Ishikawa (cell line): ENCODE measurements around the gene COL25A1.

Experiments used
- CEBPB ChIP-seq: IDR thresholded peaks from 2 replicates; pipeline ENCODE4 v1.6.1; 2012
- CREB1 ChIP-seq: IDR thresholded peaks from 2 replicates; pipeline ENCODE4 v1.6.1; 2012; ENCODE audit warnings: low read depth

GRCh38 chr4:109166586-109166985, 135.9 kb downstream of the COL25A1 start:
- TF ChIP-seq CEBPB (no peak), CREB1 (no peak)
